ENCODE measurements around the gene GRIA2.
"Not testable (repeated sequence)": the region's sequence is repeated elsewhere in the genome, so short reads cannot be mapped to it uniquely, and the experiment has no call there.

The GRIA2 gene

GRCh38 chr4:157244348-157244747 is 23.8 kb downstream of the GRIA2 start:
- H4K20me1 ChIP-seq (ENCODE audit: insufficient read depth, low read length): no peaks in the 10 kb centered on the region
- H3K27ac ChIP-seq (ENCODE audit: low read length): no peak overlapping the region
- H2AFZ ChIP-seq (ENCODE audit: low read length): no peak overlapping the region
- no peak for DNase-seq
- no peaks in the 10 kb centered on the region for H3K79me2 ChIP-seq (ENCODE audit: low read length)
- no peak overlapping the region for H3K4me3 ChIP-seq (ENCODE audit: low read length)
- no peak overlapping the region for H3K9ac ChIP-seq (ENCODE audit: low read length)
- no peaks in the 10 kb centered on the region for H3K9me3 ChIP-seq (replicated peaks; ENCODE audit: insufficient read depth, low read length)
- H3K9me2 ChIP-seq (replicated peaks; ENCODE audit: insufficient read depth, low read length): no peaks in the 10 kb centered on the region
- no peaks in the 10 kb centered on the region for H3F3A ChIP-seq (ENCODE audit: insufficient read depth, low read length)
- no peak overlapping the region for H3K4me2 ChIP-seq (ENCODE audit: low read depth, low read length)
- H3K4me1 ChIP-seq (ENCODE audit: low read length): no peaks in the 10 kb centered on the region
- TF ChIP-seq EZH2 (optimal IDR thresholded peaks at IDR 0.05; ENCODE audit: low read depth, low read length): no peak
- TF ChIP-seq EZH2phosphoT487 (IDR thresholded peaks at IDR 0.05; ENCODE audit: low read length): no peak
- TF ChIP-seq CTCF (IDR thresholded peaks at IDR 0.05; ENCODE audit: low read length): no peak
- no peaks in the 10 kb centered on the region for H3K36me3 ChIP-seq (replicated peaks; ENCODE audit: insufficient read depth, low read length)
- H3K27me3 ChIP-seq (replicated peaks; ENCODE audit: insufficient read depth, low read length): no peaks in the 10 kb centered on the region

- H3K9me3 ChIP-seq (replicated peaks; ENCODE audit: insufficient read depth, low read length): no peaks in the 10 kb centered on the region
- H4K20me1 ChIP-seq (ENCODE audit: insufficient read depth, low read length): no peaks in the 10 kb centered on the region
- H3K9ac ChIP-seq (ENCODE audit: low read length): no peak overlapping the region
- no peak for TF ChIP-seq EZH2phosphoT487 (IDR thresholded peaks at IDR 0.05; ENCODE audit: low read length)
- no peak for TF ChIP-seq EZH2 (optimal IDR thresholded peaks at IDR 0.05; ENCODE audit: low read depth, low read length)
- no peak for TF ChIP-seq CTCF (IDR thresholded peaks at IDR 0.05; ENCODE audit: low read length)
- no peaks in the 10 kb centered on the region for H3K4me1 ChIP-seq (ENCODE audit: low read length)
- no peaks in the 10 kb centered on the region for H3K27me3 ChIP-seq (replicated peaks; ENCODE audit: insufficient read depth, low read length)
- no peak overlapping the region for H3K4me3 ChIP-seq (ENCODE audit: low read length)
- H3K4me2 ChIP-seq (ENCODE audit: low read depth, low read length): no peak overlapping the region
- H2AFZ ChIP-seq (ENCODE audit: low read length): no peak overlapping the region
- H3K9me2 ChIP-seq (replicated peaks; ENCODE audit: insufficient read depth, low read length): no peaks in the 10 kb centered on the region
- no peaks in the 10 kb centered on the region for H3K36me3 ChIP-seq (replicated peaks; ENCODE audit: insufficient read depth, low read length)
- no peaks in the 10 kb centered on the region for H3K79me2 ChIP-seq (ENCODE audit: low read length)
- H3F3A ChIP-seq (ENCODE audit: insufficient read depth, low read length): no peaks in the 10 kb centered on the region
- H3K27ac ChIP-seq (ENCODE audit: low read length): no peak overlapping the region
- no peak for DNase-seq
Measured at GRCh38 chr4:157245351-157245750, 24.8 kb downstream of the GRIA2 start.

- Histone ChIP-seq H2AFZ (ENCODE audit: low read length) (no peak overlapping the region), H4K20me1 (ENCODE audit: insufficient read depth, low read length) (no peaks in the 10 kb centered on the region), H3K27ac (ENCODE audit: low read length) (no peak overlapping the region), H3K4me3 (ENCODE audit: low read length) (no peak overlapping the region), H3K9me3 (replicated peaks; ENCODE audit: insufficient read depth, low read length) (no peaks in the 10 kb centered on the region), H3K9me2 (replicated peaks; ENCODE audit: insufficient read depth, low read length) (no peaks in the 10 kb centered on the region), H3K4me2 (ENCODE audit: low read depth, low read length) (no peak overlapping the region), H3F3A (ENCODE audit: insufficient read depth, low read length) (no peaks in the 10 kb centered on the region), H3K79me2 (ENCODE audit: low read length) (no peaks in the 10 kb centered on the region), H3K36me3 (replicated peaks; ENCODE audit: insufficient read depth, low read length) (no peaks in the 10 kb centered on the region), H3K4me1 (ENCODE audit: low read length) (no peaks in the 10 kb centered on the region), H3K27me3 (replicated peaks; ENCODE audit: insufficient read depth, low read length) (no peaks in the 10 kb centered on the region), H3K9ac (ENCODE audit: low read length) (no peak overlapping the region)
- no peak for DNase-seq
- TF ChIP-seq EZH2phosphoT487 (IDR thresholded peaks at IDR 0.05; ENCODE audit: low read length) (no peak), CTCF (IDR thresholded peaks at IDR 0.05; ENCODE audit: low read length) (no peak), EZH2 (optimal IDR thresholded peaks at IDR 0.05; ENCODE audit: low read depth, low read length) (no peak)
Measured at GRCh38 chr4:157246964-157247363, 26.4 kb downstream of the GRIA2 start.

GRCh38 chr4:157258165-157258564 is 37.6 kb downstream of the GRIA2 start:
- H3K4me2 ChIP-seq (ENCODE audit: low read depth, low read length); H3K4me3 ChIP-seq (ENCODE audit: low read length); H3K27me3 ChIP-seq (replicated peaks; ENCODE audit: insufficient read depth, low read length); H3K9me2 ChIP-seq (replicated peaks; ENCODE audit: insufficient read depth, low read length); H3K9me3 ChIP-seq (replicated peaks; ENCODE audit: insufficient read depth, low read length); H3K9ac ChIP-seq (ENCODE audit: low read length); H3F3A ChIP-seq (ENCODE audit: insufficient read depth, low read length); H4K20me1 ChIP-seq (ENCODE audit: insufficient read depth, low read length); H2AFZ ChIP-seq (ENCODE audit: low read length); DNase-seq; H3K4me1 ChIP-seq (ENCODE audit: low read length); H3K36me3 ChIP-seq (replicated peaks; ENCODE audit: insufficient read depth, low read length); H3K27ac ChIP-seq (ENCODE audit: low read length); H3K79me2 ChIP-seq (ENCODE audit: low read length): not testable (repeated sequence)

Measured in MM.1S (cell line).